ENCODE results near the gene ALPG. TPM values are rescaled to one million over a fixed set of nuclear protein-coding genes. Genes with fewer than 3 reads are reported as not detected.
"Not testable (repeated sequence)": the region's sequence is repeated elsewhere in the genome, so short reads cannot be mapped to it uniquely, and the experiment has no call there.

The ALPG gene
- total RNA-seq, 1 donor from 2014 or later, result not detected

DNA sequence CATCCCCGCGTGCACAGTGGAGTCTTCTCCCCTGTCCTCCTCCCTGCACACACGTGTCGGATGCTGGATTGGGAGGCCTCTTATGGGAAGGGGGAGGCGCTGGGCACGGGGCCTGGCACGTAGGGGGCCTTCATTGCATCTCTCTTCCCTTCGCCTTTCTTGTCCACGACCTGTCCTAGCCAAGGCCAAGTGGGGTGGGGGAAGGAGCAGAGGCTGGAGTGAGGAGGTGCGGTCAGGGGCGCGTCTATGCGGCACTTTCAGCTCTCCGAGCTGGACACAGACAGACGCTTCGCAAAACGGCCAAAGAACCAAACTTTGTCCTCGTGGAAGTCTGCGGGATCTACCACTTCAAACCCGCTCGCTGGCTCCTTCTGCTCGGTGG lies 13.4 kb downstream of the ALPG start:
- DNase-seq, result no peak

- DNase-seq, result no peak
Measured at GRCh38 chr2:232420463-232421188, 14.0 kb downstream of the ALPG start.

GRCh38 chr2:232421189-232421785 lies 14.6 kb downstream of the ALPG start:
- no peak for DNase-seq

- no peak for DNase-seq
Measured at GRCh38 chr2:232422051-232422450, 15.4 kb downstream of the ALPG start.

DNA sequence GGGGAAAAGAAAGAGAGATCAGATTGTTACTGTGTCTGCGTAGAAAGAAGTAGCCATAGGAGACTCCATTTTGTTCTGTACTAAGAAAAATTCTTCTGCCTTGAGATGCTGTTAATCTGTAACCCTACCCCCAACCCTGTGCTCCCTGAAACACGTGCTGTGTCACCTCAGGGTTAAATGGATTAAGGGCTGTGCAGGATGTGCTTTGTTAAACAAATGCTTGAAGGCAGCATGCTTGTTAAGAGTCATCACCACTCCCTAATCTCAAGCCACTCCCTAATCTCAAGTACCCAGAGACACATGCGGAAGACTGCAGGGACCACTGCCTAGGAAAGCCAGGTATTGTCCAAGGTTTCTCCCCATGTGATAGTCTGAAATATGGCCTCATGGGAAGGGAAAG lies 16.4 kb downstream of the ALPG start:
- DNase-seq, result not testable (repeated sequence)

DNA sequence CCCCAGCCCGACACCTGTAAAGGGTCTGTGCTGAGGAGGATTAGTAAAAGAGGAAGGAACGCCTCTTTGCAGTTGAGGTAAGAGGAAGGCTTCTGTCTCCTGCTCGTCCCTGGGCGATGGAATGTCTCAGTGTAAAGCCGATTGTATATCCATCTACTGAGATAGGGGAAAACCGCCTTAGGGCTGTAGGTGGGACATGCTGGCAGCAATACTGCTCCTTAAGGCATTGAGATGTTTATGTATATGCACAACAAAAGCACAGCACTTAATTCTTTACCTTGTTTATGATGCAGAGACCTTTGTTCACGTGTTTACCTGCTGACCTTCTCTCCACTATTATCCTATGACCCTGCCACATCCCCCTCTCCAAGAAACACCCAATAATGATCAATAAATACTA lies 16.8 kb downstream of the ALPG start:
- not testable (repeated sequence) for DNase-seq

- no peak for DNase-seq
Measured at GRCh38 chr2:232431705-232432590, 25.3 kb downstream of the ALPG start.

DNA sequence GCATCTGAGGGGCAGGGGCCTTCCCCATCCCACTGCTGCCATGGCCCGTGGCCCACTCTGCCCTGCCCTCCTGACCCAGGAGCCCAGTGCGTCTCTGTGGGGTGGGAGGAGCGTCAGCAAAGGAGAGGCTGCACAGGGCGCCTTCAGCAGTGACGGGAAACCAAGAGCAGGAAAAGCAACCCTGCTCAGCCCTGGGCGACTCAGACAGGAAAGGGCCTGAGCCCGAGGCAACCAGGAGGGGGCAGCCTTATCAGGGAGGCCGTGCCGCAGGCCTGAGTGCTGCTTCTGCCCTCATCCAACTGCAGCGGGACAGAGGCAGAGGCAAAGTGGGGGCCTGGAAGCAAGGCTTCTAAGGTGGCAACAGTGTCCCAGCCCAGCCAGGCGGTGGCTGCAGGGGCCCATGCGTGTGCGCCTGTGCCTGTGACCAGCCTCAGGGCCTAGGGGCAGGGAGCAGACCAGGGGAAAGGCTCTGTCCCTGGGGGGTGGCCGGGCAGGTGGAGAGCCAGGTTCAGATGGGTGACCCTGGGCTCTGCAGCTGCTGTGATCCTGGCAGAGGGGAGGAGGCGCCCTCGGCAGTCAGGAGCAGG lies 26.0 kb downstream of the ALPG start:
- no peak for DNase-seq

GRCh38 chr2:232433622-232434021 lies 27.0 kb downstream of the ALPG start:
- not testable (repeated sequence) for DNase-seq

GRCh38 chr2:232434091-232434490 lies 27.4 kb downstream of the ALPG start:
- DNase-seq, result no peak

DNA sequence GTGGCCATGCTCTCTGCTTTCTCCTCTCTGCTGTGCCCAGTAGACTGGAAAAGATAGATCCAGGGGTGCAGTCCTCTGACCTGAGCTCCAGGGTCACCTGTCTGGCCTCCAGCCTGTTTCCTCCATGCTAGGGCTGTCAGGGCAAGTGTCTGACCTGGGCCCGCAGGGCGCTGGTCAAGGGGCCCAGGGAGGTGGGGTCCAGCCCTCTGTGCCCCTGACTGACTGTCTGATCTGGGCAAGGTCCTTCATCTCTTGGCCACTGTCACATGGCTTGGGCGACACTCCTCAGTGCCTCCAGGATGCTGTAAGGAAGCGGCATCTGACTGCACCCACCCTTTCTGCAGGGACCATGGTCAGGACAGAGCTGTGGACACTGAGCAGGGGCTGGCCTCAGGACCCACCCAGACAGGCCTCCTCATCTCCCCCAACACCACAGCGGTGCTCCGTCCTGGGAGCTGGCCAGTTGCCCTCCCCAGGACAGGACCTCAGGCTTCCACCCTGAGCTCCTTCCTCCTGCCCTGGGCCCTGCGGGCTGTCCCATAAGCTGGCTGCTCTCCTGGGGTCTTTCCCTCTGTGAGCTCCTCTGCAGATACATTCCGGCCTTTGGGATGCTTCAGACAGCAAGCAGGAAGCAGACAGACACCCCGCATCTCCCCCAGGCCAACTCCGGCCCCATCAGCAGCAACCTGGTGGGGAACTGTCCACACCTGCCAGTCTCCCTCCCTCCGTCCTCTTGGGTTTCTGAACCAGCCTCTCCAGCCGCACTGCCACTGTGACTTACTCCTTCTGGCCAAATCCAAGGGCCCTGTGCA lies 28.1 kb downstream of the ALPG start:
- DNase-seq, result no peak

DNA sequence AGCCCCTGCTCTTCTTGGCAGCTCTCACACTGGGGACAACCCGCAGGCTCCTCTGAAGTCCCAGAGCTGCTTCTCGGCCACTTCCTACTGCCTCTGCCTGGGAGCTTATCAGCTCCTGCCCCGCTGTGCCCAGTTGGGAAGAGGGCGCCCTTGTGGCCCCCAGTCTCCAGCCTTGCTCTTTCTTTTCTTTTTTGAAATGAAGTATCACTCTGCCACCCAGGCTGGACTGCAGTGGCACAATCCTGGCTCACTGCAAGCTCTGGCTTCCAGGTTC lies 28.7 kb downstream of the ALPG start:
- DNase-seq, result no peak

GRCh38 chr2:232435805-232436204 lies 29.2 kb downstream of the ALPG start:
- DNase-seq, result no peak

DNA sequence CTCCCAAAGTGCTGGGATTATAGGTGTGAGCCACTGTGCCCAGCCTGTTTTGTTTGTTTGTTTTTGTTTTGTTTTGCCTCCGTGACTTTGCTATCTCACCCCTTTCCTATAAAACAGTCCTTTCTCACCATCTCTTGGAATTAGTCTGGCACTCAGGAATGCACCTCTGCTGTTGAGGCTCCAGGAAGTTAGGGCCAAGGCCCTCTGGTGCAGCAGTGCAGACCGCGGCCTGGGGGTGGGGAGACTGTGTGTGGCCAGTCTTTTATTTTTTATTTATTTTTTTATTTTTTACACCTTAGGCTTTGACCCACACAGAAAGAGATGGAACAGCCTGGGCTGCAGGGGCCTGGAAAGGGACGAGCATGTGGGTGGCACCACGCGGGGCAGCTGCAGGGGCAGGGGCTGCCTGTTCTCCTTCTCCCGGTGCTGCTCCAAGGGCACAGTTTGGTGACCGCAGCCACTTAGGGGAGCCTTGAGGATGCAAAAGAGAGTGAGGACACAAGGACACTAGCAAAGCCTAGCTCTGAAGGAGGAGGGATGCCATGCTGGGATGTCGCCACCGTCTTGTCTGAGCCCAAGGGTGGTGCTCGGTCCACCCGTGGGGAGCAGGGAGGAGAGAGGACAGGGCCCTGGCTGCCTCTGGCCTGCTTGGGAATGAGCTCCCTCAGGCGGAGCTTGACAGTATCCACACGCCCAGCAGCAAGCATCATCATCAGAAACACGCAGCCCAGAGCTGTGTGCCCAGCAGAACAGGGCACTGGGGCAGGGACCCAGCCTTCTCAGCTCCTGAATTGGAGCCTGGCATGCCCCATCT lies 29.9 kb downstream of the ALPG start:
- no peak for DNase-seq

DNA sequence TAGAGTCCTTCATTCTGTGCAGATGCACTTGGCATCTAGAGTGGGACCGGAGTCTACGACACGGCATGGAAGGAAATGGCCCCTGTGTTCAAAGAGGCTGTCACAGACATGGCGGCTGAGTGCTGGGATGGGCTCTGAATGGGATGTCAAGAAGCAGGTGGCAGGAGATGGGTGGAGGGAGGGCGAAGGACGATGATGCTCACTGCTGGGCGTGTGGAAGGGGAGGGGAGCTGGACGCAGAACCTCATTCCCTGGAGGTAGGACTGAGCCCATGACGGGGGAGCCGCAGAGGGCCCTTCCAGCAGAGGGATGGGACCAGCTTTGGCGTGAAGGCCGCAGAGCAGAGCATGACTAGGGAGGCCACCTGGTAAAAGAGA lies 30.5 kb downstream of the ALPG start:
- no peak for DNase-seq

DNA sequence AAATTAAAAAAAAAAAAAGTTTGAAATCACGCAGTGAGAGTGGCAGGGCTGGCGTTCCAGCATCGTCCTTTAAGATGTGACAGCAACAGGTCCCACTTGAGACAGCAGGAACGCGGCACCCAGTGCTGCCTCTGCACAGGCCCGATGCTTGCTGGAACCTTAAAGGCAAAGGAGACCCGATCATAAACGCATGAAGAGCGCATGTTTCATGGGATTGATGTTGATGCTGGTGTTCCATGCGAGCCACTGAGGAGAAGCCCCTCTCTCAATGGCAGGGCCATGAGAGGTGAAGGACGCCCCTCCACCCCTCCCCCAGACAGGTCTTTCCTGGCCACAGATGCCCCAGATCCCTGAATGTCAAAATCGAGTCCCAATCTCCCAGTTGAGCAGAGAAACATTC lies 31.4 kb downstream of the ALPG start:
- DNase-seq, result no peak

GRCh38 chr2:232438951-232439757 lies 32.5 kb downstream of the ALPG start:
- no peak for DNase-seq

DNA sequence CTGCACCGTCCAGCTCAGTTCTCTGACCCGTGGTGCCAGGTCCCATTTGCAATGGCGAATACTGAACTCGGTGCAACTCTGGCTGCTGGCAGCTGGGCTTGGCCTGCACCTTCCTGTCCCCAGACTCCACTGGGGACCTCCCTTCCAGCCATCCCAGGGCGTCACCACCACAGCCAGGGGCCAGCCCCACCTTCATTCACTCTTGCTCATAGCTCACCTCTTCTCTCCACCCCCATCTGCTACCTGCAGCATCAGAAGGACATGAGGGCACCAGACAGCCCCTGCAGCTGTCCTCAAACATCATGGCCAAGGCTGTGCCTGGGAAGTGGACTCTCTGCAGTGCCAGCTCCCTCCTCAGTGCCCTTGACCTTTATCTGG lies 33.1 kb downstream of the ALPG start:
- no peak for DNase-seq

- peak; percentile 42 for DNase-seq
Measured at GRCh38 chr2:232440220-232441018, 33.8 kb downstream of the ALPG start.
